Measurements from ENCODE around the gene METTL27.
"Not testable (repeated sequence)": the region's sequence is repeated elsewhere in the genome, so short reads cannot be mapped to it uniquely, and the experiment has no call there.

DNA sequence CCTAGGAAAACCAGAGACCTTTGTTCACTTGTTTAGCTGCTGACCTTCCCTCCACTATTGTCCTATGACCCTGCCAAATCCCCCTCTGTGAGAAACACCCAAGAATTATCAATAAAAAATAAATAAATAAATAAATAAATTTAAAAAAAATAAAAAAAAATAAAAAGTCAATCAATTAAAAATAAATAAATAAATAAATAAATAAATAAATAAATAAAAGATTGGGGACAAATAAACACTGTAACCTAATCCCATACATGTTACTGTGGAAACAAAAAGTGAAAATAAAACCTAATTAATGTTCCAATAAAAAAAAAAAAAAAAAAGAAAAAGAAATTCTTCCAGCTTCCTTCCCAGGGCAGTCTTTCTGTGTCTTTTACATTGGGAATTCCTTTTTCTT, 5.1 kb downstream of the METTL27 start:
- TF ChIP-seq, protein P1, sequence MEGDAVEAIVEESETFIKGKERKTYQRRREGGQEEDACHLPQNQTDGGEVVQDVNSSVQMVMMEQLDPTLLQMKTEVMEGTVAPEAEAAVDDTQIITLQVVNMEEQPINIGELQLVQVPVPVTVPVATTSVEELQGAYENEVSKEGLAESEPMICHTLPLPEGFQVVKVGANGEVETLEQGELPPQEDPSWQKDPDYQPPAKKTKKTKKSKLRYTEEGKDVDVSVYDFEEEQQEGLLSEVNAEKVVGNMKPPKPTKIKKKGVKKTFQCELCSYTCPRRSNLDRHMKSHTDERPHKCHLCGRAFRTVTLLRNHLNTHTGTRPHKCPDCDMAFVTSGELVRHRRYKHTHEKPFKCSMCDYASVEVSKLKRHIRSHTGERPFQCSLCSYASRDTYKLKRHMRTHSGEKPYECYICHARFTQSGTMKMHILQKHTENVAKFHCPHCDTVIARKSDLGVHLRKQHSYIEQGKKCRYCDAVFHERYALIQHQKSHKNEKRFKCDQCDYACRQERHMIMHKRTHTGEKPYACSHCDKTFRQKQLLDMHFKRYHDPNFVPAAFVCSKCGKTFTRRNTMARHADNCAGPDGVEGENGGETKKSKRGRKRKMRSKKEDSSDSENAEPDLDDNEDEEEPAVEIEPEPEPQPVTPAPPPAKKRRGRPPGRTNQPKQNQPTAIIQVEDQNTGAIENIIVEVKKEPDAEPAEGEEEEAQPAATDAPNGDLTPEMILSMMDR (IDR thresholded peaks at IDR 0.05): not testable (repeated sequence)
- TF ChIP-seq POLR2AphosphoS5, EP300, POLR2A (IDR thresholded peaks at IDR 0.05): not testable (repeated sequence)

Data from suprapubic skin (tissue), 4 donors.